Lower leg skin (tissue), 3 donors: ENCODE results near the gene SUN1.

Source experiments
- CTCF ChIP-seq, 3 donors: fragments of 450-650 bp; IDR thresholded peaks; one replicate each; pipeline ENCODE4 v1.5.1; 2016; ENCODE audit warnings: antibody characterized with exemption in 3 of 3, mild to moderate bottlenecking in 3 of 3, moderate library complexity in 2 of 3
- POLR2A ChIP-seq, 2 donors: fragments of 450-650 bp; IDR thresholded peaks; one replicate each; pipeline ENCODE4 v1.6.1; 2016 to 2017; ENCODE audit warnings: antibody characterized with exemption in 2 of 2, mild to moderate bottlenecking in 1 of 2, moderate library complexity in 1 of 2

DNA sequence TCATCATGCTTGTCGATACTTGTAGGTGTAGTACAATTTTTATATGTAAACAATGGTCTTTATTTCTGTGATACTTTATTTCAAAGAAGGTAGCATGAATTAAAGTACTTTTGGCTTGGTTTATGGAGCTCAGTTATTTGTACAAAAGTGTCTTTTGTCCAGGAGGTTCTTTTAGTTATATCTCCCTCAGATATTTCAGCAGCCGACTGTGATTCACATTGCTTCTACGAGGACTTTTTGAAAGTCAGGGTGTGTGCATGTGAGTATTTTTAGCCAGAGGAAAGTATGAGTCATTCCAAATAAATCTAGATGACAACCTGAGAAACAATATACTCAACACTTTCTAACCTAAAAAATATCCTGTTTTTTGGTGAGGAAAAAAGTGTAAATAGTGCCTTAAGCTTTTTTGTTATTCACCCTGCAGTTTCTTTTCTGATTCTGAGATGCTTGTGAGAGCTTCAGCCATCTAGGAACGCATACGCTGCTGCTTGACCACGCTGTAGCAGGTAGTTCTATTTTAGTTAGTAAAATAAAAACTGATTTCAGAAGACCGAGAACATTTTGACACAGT, 595 bp upstream of the SUN1 start:
- TF ChIP-seq CTCF (IDR thresholded peaks at IDR 0.05) (no peak), POLR2A (IDR thresholded peaks at IDR 0.05) (no peak)
